Measurements from ENCODE around the gene JSRP1.

Gene JSRP1

GRCh38 chr19:2259336-2259735 lies 3.1 kb upstream of the JSRP1 start:
- H3K4me3 ChIP-seq (ENCODE audit: low read depth, low read length) = no peak overlapping the region
- TF ChIP-seq CTCF (IDR thresholded peaks at IDR 0.05; ENCODE audit: insufficient read depth, low read depth, low read length, missing control alignments) = no peak
- no peak for DNase-seq (ENCODE audit: low read depth)

GRCh38 chr19:2255112-2255845 lies 938 bp downstream of the JSRP1 start:
- no peak for TF ChIP-seq CTCF (IDR thresholded peaks at IDR 0.05; ENCODE audit: insufficient read depth, low read depth, low read length, missing control alignments)
- H3K4me3 ChIP-seq (ENCODE audit: low read depth, low read length) = no peak overlapping the region
- no peak for DNase-seq (ENCODE audit: low read depth)

- DNase-seq (ENCODE audit: low read depth) = no peak
- H3K4me3 ChIP-seq (ENCODE audit: low read depth, low read length) = no peak overlapping the region
- TF ChIP-seq CTCF (IDR thresholded peaks at IDR 0.05; ENCODE audit: insufficient read depth, low read depth, low read length, missing control alignments) = peak; percentile 8
Measured at GRCh38 chr19:2254064-2254872, 1.9 kb downstream of the JSRP1 start.

GRCh38 chr19:2253106-2254063 lies 2.8 kb downstream of the JSRP1 start:
- TF ChIP-seq CTCF (IDR thresholded peaks at IDR 0.05; ENCODE audit: insufficient read depth, low read depth, low read length, missing control alignments) = peak; percentile 48
- no peak overlapping the region; the same call in 1 of the 2 replicates for H3K4me3 ChIP-seq (ENCODE audit: low read depth, low read length)
- peak; percentile 57 for DNase-seq (ENCODE audit: low read depth)

GRCh38 chr19:2252797-2253105 lies 3.5 kb downstream of the JSRP1 start:
- DNase-seq (ENCODE audit: low read depth) = no peak
- no peak for TF ChIP-seq CTCF (IDR thresholded peaks at IDR 0.05; ENCODE audit: insufficient read depth, low read depth, low read length, missing control alignments)
- no peak overlapping the region; the same call in 1 of the 2 replicates for H3K4me3 ChIP-seq (ENCODE audit: low read depth, low read length)

- DNase-seq (ENCODE audit: low read depth) = no peak
- TF ChIP-seq CTCF (IDR thresholded peaks at IDR 0.05; ENCODE audit: insufficient read depth, low read depth, low read length, missing control alignments) = no peak
- no peak overlapping the region for H3K4me3 ChIP-seq (ENCODE audit: low read depth, low read length)
Measured at GRCh38 chr19:2252055-2252796, 4.0 kb downstream of the JSRP1 start.

Measured in GM12865 (cell line).